AML-193 (cell line): Measurements from ENCODE around the gene PLA2G6.
"Not testable (repeated sequence)": the region's sequence is repeated elsewhere in the genome, so short reads cannot be mapped to it uniquely, and the experiment has no call there.

Experiments
- DNase-seq, 2 experiments: peaks; one replicate each; lab custom pipeline; 2025; lab: John Stamatoyannopoulos, UW

Gene PLA2G6

GRCh38 chr22:38191731-38192474, 10.3 kb upstream of the PLA2G6 start:
- no peak for DNase-seq

- no peak for DNase-seq
These were observed 9.4 kb upstream of the PLA2G6 start for GRCh38 chr22:38191055-38191454.

GRCh38 chr22:38190581-38190980, 9.0 kb upstream of the PLA2G6 start:
- no peak for DNase-seq

- no peak for DNase-seq
These were observed 7.5 kb upstream of the PLA2G6 start for GRCh38 chr22:38189104-38189503.

- no peak for DNase-seq
These were observed 6.0 kb upstream of the PLA2G6 start for GRCh38 chr22:38187413-38188212.

GRCh38 chr22:38186429-38186828, 4.8 kb upstream of the PLA2G6 start:
- no peak for DNase-seq

- no peak for DNase-seq
These were observed 3.2 kb upstream of the PLA2G6 start for GRCh38 chr22:38184788-38185187.

GRCh38 chr22:38180841-38181452, 683 bp downstream of the PLA2G6 start:
- DNase-seq = no peak

GRCh38 chr22:38178605-38178937, 3.1 kb downstream of the PLA2G6 start:
- DNase-seq = not testable (repeated sequence)

GRCh38 chr22:38177926-38178604, 3.6 kb downstream of the PLA2G6 start:
- no peak for DNase-seq

- not testable (repeated sequence) for DNase-seq
These were observed 4.1 kb downstream of the PLA2G6 start for GRCh38 chr22:38177571-38177925.

- no peak for DNase-seq
These were observed 4.6 kb downstream of the PLA2G6 start for GRCh38 chr22:38177044-38177443.

- DNase-seq = peak; percentile 68 to 82
These were observed 5.4 kb downstream of the PLA2G6 start for GRCh38 chr22:38176170-38176741.

GRCh38 chr22:38175206-38176118, 6.2 kb downstream of the PLA2G6 start:
- DNase-seq = no peak

- DNase-seq = no peak
These were observed 7.0 kb downstream of the PLA2G6 start for GRCh38 chr22:38174626-38175025.

GRCh38 chr22:38173641-38173906, 8.1 kb downstream of the PLA2G6 start:
- no peak for DNase-seq

GRCh38 chr22:38172832-38173640, 8.6 kb downstream of the PLA2G6 start:
- DNase-seq = no peak

- no peak for DNase-seq
These were observed 9.5 kb downstream of the PLA2G6 start for GRCh38 chr22:38171927-38172831.

GRCh38 chr22:38170469-38170868, 11.2 kb downstream of the PLA2G6 start:
- DNase-seq = no peak
